Measurements from ENCODE around the gene INPP5J. TPM values are rescaled to one million over a fixed set of nuclear protein-coding genes. Genes with fewer than 3 reads are reported as not detected.
A peak's percentile ranks its signal among the peaks of the same experiment; 100 is the strongest.

Gene INPP5J
- total RNA-seq, 1 experiment from 2014 or later = 6.2 TPM

DNA sequence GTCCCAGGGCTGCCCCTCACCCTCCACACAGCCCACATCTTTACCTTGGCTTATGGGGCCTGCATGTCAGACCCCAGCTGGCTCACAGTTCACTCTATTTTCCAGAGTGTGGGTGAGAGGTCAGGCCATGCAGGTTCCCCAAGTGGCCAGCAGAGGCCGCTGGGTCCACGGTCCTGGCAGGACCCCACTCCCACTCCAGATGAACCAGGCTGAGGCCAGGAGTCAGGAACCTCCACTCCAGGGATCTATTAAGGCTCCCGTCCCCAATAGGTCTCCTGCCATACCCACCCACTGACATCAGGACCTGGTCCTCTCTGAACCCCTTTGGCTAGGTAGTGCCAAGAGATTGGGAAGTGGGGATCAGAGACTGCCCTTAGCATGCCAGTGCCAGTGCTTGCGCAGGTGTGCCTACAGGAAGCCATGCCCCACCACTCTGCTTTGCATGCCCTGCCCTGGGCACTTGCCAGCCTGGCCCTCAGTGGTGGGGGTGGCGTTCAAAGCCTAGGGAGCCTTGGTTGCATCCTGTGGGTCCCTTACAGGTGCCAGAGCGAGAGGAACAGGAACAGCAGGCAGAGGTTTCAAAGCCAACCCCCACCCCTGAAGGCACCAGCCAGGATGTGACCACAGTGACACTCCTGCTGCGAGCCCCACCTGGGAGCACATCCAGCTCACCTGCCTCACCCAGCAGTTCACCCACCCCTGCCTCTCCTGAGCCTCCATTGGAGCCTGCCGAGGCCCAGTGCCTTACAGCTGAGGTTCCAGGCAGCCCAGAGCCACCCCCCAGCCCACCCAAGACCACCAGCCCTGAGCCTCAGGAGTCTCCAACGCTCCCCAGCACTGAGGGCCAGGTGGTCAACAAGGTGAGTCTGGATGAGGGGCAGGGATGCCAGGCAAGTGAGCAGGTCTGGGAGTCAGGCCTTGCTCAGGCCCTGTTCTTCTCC, 33.3 kb upstream of the INPP5J start:
- Mint-ChIP-seq H3K9me3 (no peaks in the 10 kb centered on the region), H3K27ac (no peak overlapping the region), H3K27me3 (ENCODE audit: low read depth) (no peaks in the 10 kb centered on the region), H3K36me3 (no peaks in the 10 kb centered on the region), H3K4me1 (peaks cover under 1% of the 10 kb centered on the region), H3K4me3 (no peak overlapping the region)
- POLR2A ChIA-PET = interaction anchor here (0.9 to 1.5 kb wide), 2 partner anchors 10 to 121 kb away, joined by 3 to 6 read pairs; partner anchors contain the start of genes MORC2 and TUG1
- no peak for TF ChIP-seq ZBTB21 (CRISPR knock-in tag; IDR thresholded peaks at IDR 0.05; ENCODE audit: borderline replicate concordance)
- TF ChIP-seq, protein P1, sequence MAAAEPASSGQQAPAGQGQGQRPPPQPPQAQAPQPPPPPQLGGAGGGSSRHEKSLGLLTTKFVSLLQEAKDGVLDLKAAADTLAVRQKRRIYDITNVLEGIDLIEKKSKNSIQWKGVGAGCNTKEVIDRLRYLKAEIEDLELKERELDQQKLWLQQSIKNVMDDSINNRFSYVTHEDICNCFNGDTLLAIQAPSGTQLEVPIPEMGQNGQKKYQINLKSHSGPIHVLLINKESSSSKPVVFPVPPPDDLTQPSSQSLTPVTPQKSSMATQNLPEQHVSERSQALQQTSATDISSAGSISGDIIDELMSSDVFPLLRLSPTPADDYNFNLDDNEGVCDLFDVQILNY (CRISPR knock-in tag; IDR thresholded peaks at IDR 0.05) = no peak
- TF ChIP-seq, protein P2, sequence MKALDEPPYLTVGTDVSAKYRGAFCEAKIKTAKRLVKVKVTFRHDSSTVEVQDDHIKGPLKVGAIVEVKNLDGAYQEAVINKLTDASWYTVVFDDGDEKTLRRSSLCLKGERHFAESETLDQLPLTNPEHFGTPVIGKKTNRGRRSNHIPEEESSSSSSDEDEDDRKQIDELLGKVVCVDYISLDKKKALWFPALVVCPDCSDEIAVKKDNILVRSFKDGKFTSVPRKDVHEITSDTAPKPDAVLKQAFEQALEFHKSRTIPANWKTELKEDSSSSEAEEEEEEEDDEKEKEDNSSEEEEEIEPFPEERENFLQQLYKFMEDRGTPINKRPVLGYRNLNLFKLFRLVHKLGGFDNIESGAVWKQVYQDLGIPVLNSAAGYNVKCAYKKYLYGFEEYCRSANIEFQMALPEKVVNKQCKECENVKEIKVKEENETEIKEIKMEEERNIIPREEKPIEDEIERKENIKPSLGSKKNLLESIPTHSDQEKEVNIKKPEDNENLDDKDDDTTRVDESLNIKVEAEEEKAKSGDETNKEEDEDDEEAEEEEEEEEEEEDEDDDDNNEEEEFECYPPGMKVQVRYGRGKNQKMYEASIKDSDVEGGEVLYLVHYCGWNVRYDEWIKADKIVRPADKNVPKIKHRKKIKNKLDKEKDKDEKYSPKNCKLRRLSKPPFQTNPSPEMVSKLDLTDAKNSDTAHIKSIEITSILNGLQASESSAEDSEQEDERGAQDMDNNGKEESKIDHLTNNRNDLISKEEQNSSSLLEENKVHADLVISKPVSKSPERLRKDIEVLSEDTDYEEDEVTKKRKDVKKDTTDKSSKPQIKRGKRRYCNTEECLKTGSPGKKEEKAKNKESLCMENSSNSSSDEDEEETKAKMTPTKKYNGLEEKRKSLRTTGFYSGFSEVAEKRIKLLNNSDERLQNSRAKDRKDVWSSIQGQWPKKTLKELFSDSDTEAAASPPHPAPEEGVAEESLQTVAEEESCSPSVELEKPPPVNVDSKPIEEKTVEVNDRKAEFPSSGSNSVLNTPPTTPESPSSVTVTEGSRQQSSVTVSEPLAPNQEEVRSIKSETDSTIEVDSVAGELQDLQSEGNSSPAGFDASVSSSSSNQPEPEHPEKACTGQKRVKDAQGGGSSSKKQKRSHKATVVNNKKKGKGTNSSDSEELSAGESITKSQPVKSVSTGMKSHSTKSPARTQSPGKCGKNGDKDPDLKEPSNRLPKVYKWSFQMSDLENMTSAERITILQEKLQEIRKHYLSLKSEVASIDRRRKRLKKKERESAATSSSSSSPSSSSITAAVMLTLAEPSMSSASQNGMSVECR (CRISPR knock-in tag; IDR thresholded peaks at IDR 0.05; ENCODE audit: borderline replicate concordance) = no peak
- TF ChIP-seq ESRRA (CRISPR knock-in tag; IDR thresholded peaks at IDR 0.05; ENCODE audit: borderline replicate concordance) = no peak
- TF ChIP-seq NR3C1 (CRISPR knock-in tag; conservative IDR thresholded peaks at IDR 0.05; ENCODE audit: low read depth) = no peak
- no peak for TF ChIP-seq SP1 (CRISPR knock-in tag; conservative IDR thresholded peaks at IDR 0.05)
- TF ChIP-seq, protein P3, sequence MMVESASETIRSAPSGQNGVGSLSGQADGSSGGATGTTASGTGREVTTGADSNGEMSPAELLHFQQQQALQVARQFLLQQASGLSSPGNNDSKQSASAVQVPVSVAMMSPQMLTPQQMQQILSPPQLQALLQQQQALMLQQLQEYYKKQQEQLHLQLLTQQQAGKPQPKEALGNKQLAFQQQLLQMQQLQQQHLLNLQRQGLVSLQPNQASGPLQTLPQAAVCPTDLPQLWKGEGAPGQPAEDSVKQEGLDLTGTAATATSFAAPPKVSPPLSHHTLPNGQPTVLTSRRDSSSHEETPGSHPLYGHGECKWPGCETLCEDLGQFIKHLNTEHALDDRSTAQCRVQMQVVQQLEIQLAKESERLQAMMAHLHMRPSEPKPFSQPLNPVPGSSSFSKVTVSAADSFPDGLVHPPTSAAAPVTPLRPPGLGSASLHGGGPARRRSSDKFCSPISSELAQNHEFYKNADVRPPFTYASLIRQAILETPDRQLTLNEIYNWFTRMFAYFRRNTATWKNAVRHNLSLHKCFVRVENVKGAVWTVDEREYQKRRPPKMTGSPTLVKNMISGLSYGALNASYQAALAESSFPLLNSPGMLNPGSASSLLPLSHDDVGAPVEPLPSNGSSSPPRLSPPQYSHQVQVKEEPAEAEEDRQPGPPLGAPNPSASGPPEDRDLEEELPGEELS (CRISPR knock-in tag; IDR thresholded peaks at IDR 0.05) = no peak
- TF ChIP-seq, protein P4, sequence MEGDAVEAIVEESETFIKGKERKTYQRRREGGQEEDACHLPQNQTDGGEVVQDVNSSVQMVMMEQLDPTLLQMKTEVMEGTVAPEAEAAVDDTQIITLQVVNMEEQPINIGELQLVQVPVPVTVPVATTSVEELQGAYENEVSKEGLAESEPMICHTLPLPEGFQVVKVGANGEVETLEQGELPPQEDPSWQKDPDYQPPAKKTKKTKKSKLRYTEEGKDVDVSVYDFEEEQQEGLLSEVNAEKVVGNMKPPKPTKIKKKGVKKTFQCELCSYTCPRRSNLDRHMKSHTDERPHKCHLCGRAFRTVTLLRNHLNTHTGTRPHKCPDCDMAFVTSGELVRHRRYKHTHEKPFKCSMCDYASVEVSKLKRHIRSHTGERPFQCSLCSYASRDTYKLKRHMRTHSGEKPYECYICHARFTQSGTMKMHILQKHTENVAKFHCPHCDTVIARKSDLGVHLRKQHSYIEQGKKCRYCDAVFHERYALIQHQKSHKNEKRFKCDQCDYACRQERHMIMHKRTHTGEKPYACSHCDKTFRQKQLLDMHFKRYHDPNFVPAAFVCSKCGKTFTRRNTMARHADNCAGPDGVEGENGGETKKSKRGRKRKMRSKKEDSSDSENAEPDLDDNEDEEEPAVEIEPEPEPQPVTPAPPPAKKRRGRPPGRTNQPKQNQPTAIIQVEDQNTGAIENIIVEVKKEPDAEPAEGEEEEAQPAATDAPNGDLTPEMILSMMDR (IDR thresholded peaks at IDR 0.05) = peak; percentile 47; the same call in 1 of the 2 replicates
- no peak for TF ChIP-seq ZNF671 (CRISPR knock-in tag; IDR thresholded peaks at IDR 0.05)
- TF ChIP-seq GABPB1 (CRISPR knock-in tag; IDR thresholded peaks at IDR 0.05) = no peak
- TF ChIP-seq, protein P5, sequence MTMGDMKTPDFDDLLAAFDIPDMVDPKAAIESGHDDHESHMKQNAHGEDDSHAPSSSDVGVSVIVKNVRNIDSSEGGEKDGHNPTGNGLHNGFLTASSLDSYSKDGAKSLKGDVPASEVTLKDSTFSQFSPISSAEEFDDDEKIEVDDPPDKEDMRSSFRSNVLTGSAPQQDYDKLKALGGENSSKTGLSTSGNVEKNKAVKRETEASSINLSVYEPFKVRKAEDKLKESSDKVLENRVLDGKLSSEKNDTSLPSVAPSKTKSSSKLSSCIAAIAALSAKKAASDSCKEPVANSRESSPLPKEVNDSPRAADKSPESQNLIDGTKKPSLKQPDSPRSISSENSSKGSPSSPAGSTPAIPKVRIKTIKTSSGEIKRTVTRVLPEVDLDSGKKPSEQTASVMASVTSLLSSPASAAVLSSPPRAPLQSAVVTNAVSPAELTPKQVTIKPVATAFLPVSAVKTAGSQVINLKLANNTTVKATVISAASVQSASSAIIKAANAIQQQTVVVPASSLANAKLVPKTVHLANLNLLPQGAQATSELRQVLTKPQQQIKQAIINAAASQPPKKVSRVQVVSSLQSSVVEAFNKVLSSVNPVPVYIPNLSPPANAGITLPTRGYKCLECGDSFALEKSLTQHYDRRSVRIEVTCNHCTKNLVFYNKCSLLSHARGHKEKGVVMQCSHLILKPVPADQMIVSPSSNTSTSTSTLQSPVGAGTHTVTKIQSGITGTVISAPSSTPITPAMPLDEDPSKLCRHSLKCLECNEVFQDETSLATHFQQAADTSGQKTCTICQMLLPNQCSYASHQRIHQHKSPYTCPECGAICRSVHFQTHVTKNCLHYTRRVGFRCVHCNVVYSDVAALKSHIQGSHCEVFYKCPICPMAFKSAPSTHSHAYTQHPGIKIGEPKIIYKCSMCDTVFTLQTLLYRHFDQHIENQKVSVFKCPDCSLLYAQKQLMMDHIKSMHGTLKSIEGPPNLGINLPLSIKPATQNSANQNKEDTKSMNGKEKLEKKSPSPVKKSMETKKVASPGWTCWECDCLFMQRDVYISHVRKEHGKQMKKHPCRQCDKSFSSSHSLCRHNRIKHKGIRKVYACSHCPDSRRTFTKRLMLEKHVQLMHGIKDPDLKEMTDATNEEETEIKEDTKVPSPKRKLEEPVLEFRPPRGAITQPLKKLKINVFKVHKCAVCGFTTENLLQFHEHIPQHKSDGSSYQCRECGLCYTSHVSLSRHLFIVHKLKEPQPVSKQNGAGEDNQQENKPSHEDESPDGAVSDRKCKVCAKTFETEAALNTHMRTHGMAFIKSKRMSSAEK (CRISPR knock-in tag; IDR thresholded peaks at IDR 0.05; ENCODE audit: borderline replicate concordance) = no peak
- no peak for TF ChIP-seq ZNF138 (CRISPR knock-in tag; conservative IDR thresholded peaks at IDR 0.05)
- TF ChIP-seq ZNF121 (CRISPR knock-in tag; IDR thresholded peaks at IDR 0.05) = 0 out of 2 replicates have a peak, but pooled peaks have one; percentile 13
- TF ChIP-seq, protein P6, sequence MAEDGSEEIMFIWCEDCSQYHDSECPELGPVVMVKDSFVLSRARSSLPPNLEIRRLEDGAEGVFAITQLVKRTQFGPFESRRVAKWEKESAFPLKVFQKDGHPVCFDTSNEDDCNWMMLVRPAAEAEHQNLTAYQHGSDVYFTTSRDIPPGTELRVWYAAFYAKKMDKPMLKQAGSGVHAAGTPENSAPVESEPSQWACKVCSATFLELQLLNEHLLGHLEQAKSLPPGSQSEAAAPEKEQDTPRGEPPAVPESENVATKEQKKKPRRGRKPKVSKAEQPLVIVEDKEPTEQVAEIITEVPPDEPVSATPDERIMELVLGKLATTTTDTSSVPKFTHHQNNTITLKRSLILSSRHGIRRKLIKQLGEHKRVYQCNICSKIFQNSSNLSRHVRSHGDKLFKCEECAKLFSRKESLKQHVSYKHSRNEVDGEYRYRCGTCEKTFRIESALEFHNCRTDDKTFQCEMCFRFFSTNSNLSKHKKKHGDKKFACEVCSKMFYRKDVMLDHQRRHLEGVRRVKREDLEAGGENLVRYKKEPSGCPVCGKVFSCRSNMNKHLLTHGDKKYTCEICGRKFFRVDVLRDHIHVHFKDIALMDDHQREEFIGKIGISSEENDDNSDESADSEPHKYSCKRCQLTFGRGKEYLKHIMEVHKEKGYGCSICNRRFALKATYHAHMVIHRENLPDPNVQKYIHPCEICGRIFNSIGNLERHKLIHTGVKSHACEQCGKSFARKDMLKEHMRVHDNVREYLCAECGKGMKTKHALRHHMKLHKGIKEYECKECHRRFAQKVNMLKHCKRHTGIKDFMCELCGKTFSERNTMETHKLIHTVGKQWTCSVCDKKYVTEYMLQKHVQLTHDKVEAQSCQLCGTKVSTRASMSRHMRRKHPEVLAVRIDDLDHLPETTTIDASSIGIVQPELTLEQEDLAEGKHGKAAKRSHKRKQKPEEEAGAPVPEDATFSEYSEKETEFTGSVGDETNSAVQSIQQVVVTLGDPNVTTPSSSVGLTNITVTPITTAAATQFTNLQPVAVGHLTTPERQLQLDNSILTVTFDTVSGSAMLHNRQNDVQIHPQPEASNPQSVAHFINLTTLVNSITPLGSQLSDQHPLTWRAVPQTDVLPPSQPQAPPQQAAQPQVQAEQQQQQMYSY (CRISPR knock-in tag; IDR thresholded peaks at IDR 0.05) = no peak
- CTCF ChIA-PET = interaction anchor here (0.6 to 21.8 kb wide), 19 partner anchors 9 to 199 kb away, joined by 3 to 363 read pairs (median 4); partner anchors contain the start of genes INPP5J, MORC2, PLA2G3 and RNF185
- DNase-seq (ENCODE audit: low spot score) (peak; percentile 60), ATAC-seq (peak; percentile 13)

Data from WTC11 (cell line).